ENCODE results near the gene CTIF.

The CTIF gene

DNA sequence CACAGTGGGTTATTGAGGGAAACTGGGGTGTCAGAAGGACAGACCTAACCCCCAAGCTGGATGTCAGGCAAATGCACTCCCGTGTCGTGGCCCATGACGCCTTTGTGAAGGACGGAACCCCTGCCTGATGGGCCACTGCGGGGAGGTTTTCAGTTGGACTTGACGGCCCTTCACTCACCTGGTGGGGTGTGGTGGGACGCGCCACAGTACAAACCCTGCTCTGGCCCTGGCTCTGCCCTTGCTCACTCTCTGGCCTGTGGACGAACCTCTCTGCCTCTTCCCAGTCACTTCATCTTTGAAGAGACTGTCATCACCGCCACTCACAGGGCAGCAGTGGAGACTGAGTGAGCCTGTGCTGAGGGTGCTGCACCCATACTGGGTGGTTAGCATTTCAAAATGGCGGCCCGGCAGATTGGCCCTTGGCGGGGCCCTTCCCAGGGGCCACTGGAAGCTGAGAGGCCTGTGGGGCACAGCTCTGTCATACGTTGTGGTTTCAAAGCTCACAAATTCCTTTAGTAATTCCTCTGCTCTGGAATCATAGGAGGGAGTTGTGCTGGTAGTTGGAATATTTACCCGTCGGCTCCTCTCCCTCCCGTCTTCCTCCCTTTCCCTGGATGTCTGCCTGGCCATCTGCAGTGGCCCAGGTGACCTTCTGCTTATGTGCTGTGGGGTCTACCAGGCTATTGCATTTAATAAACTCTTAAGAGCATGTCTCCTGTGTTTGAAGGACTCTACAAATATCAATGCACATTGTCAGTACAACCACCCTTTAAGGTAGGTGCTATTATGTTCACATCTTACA lies 200.6 kb downstream of the CTIF start:
- TF ChIP-seq POLR2AphosphoS5 (IDR thresholded peaks at IDR 0.05; ENCODE audit: low read depth, low read length) (no peak), POU2F2 (IDR thresholded peaks at IDR 0.05; ENCODE audit: low read depth, low read length) (no peak), SPI1 (IDR thresholded peaks at IDR 0.05; ENCODE audit: low read depth, low read length) (no peak), PAX5 (IDR thresholded peaks at IDR 0.05; ENCODE audit: insufficient read depth, low read length, severe bottlenecking) (no peak), TAF1 (IDR thresholded peaks at IDR 0.05; ENCODE audit: low read depth, low read length) (no peak), POLR2A (IDR thresholded peaks at IDR 0.05; ENCODE audit: low read depth, low read length) (no peak)
- DNase-seq (ENCODE audit: insufficient read length, low spot score) (no peak), FAIRE-seq (no peak)

DNA sequence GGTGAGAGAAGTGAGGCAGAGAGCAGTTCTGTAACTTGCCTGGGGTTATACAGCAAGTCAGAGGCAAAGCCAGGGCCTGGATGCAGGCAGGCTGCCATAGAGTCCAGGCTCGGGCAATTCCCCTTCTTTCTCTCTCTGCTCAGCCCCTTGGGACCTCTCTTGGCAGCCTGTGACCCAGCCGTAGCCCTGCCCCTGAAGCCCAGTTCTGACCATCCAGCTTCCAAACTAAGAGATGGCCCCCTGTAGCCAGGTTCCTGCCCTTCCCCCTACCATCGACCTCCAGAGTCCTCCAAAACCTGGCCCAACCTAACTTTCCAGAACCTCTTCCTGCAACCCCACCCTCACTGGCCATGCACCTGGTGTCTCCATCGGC lies 201.2 kb downstream of the CTIF start:
- no peak for DNase-seq (ENCODE audit: insufficient read length, low spot score)
- FAIRE-seq: no peak
- TF ChIP-seq PAX5 (IDR thresholded peaks at IDR 0.05; ENCODE audit: insufficient read depth, low read length, severe bottlenecking) (no peak), POLR2A (IDR thresholded peaks at IDR 0.05; ENCODE audit: low read depth, low read length) (no peak), SPI1 (IDR thresholded peaks at IDR 0.05; ENCODE audit: low read depth, low read length) (no peak), POU2F2 (IDR thresholded peaks at IDR 0.05; ENCODE audit: low read depth, low read length) (no peak), TAF1 (IDR thresholded peaks at IDR 0.05; ENCODE audit: low read depth, low read length) (no peak), POLR2AphosphoS5 (IDR thresholded peaks at IDR 0.05; ENCODE audit: low read depth, low read length) (no peak)

DNA sequence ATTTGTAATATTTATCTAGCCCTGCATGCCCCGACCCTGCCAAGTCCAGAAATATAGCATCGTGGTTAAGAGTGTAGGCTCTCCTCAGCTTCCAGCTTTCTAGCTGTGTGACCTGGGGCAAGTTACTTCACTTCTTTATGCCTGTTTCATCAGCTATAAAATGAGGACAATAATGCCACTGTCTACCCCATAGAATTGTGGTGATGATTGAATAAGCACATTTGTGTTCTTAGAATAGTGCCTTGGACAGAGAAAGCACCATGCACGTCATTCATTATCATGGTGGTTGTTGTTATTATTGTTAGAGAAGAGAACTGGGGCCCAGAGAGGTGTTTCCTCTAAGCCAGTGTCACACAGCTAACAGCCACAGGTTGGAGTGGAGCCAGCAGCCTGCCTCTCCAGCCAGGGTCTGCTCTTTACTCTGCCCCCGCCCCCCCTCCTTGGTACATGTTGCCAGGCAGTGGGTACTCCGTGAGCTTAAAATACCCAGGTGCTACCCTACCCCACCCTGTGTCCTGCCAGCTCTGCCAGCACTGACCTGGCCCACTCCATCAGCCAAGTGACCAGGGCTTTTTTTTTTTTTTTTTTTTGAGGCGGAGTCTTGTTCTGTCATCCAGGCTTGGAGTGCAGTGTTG lies 202.1 kb downstream of the CTIF start:
- FAIRE-seq: no peak
- no peak for DNase-seq (ENCODE audit: insufficient read length, low spot score)
- TF ChIP-seq PAX5 (IDR thresholded peaks at IDR 0.05; ENCODE audit: insufficient read depth, low read length, severe bottlenecking) (no peak), POLR2AphosphoS5 (IDR thresholded peaks at IDR 0.05; ENCODE audit: low read depth, low read length) (no peak), POLR2A (IDR thresholded peaks at IDR 0.05; ENCODE audit: low read depth, low read length) (no peak), POU2F2 (IDR thresholded peaks at IDR 0.05; ENCODE audit: low read depth, low read length) (no peak), TAF1 (IDR thresholded peaks at IDR 0.05; ENCODE audit: low read depth, low read length) (no peak), SPI1 (IDR thresholded peaks at IDR 0.05; ENCODE audit: low read depth, low read length) (no peak)

GRCh38 chr18:48741866-48742265 lies 203.0 kb downstream of the CTIF start:
- no peak for FAIRE-seq
- no peak for DNase-seq (ENCODE audit: insufficient read length, low spot score)
- TF ChIP-seq PAX5 (IDR thresholded peaks at IDR 0.05; ENCODE audit: insufficient read depth, low read length, severe bottlenecking) (no peak), POLR2A (IDR thresholded peaks at IDR 0.05; ENCODE audit: low read depth, low read length) (no peak), POLR2AphosphoS5 (IDR thresholded peaks at IDR 0.05; ENCODE audit: low read depth, low read length) (no peak), SPI1 (IDR thresholded peaks at IDR 0.05; ENCODE audit: low read depth, low read length) (no peak), POU2F2 (IDR thresholded peaks at IDR 0.05; ENCODE audit: low read depth, low read length) (no peak), TAF1 (IDR thresholded peaks at IDR 0.05; ENCODE audit: low read depth, low read length) (no peak)

GRCh38 chr18:48742304-48742703 lies 203.5 kb downstream of the CTIF start:
- DNase-seq (ENCODE audit: insufficient read length, low spot score) (no peak), FAIRE-seq (no peak)
- TF ChIP-seq POLR2AphosphoS5 (IDR thresholded peaks at IDR 0.05; ENCODE audit: low read depth, low read length) (no peak), PAX5 (IDR thresholded peaks at IDR 0.05; ENCODE audit: insufficient read depth, low read length, severe bottlenecking) (no peak), TAF1 (IDR thresholded peaks at IDR 0.05; ENCODE audit: low read depth, low read length) (no peak), SPI1 (IDR thresholded peaks at IDR 0.05; ENCODE audit: low read depth, low read length) (no peak), POLR2A (IDR thresholded peaks at IDR 0.05; ENCODE audit: low read depth, low read length) (no peak), POU2F2 (IDR thresholded peaks at IDR 0.05; ENCODE audit: low read depth, low read length) (no peak)

DNA sequence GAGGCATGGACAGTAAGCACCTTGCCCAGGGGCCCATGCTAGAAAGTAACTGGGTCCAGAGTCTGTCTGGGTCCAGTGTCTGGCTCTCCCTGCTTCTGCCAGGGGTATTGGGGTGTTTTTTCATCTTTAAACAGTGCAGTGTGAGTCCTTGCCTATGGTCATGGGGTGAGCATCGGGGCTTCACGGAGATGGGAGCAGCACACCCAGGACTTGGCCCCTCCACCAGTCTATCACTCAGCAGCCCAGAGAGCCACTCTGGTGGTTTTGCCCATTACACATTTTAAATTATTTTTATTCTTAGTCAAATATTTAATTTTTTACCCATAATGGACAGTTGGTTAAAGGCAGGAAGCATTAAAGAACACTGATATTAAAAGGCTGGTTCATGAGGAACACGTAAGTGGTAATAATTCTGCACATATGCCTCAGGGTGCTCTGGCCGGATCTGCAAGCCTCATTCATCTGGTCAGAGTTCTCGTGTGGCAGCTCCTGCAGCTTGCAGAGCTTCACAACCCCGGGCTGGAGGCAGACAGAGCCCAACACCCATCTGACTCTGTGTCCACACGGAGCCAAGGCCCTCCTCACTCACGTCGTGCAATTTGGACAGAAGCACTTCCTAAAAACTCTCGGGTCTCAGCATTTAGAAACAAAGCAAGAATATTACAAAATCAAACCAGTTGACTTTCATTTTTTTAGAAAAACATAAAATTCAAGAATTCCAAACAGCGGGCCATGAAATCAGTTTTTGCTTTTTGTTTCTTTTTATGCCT lies 204.1 kb downstream of the CTIF start:
- FAIRE-seq (no peak), DNase-seq (ENCODE audit: insufficient read length, low spot score) (no peak)
- TF ChIP-seq POU2F2 (IDR thresholded peaks at IDR 0.05; ENCODE audit: low read depth, low read length) (no peak), PAX5 (IDR thresholded peaks at IDR 0.05; ENCODE audit: insufficient read depth, low read length, severe bottlenecking) (no peak), POLR2AphosphoS5 (IDR thresholded peaks at IDR 0.05; ENCODE audit: low read depth, low read length) (no peak), TAF1 (IDR thresholded peaks at IDR 0.05; ENCODE audit: low read depth, low read length) (no peak), POLR2A (IDR thresholded peaks at IDR 0.05; ENCODE audit: low read depth, low read length) (no peak), SPI1 (IDR thresholded peaks at IDR 0.05; ENCODE audit: low read depth, low read length) (no peak)

DNA sequence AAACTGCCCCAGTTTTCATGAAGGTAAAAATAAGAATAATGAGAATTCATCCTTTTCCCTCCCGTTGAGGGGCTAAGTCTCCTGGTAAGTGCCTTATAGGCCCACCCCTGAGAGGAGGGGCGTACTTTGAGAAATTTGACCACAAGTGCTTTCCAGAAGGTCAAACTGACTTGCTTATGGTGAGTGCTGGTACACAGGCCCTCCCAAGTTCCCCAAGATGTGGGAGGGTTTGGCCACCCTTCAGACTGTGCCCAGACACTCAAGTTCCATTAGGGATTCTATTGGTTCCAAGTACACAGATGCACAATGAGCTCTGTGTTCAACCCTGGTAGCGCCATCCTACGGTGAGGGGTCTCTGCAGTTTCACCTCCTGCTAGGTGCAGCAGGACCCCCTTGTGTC lies 205.1 kb downstream of the CTIF start:
- no peak for DNase-seq (ENCODE audit: insufficient read length, low spot score)
- no peak for TF ChIP-seq POU2F2 (IDR thresholded peaks at IDR 0.05; ENCODE audit: low read depth, low read length)
- TF ChIP-seq SPI1 (IDR thresholded peaks at IDR 0.05; ENCODE audit: low read depth, low read length): no peak
- no peak for TF ChIP-seq POLR2A (IDR thresholded peaks at IDR 0.05; ENCODE audit: low read depth, low read length)
- no peak for TF ChIP-seq PAX5 (IDR thresholded peaks at IDR 0.05; ENCODE audit: insufficient read depth, low read length, severe bottlenecking)
- no peak for TF ChIP-seq TAF1 (IDR thresholded peaks at IDR 0.05; ENCODE audit: low read depth, low read length)
- no peak for TF ChIP-seq POLR2AphosphoS5 (IDR thresholded peaks at IDR 0.05; ENCODE audit: low read depth, low read length)
- FAIRE-seq: no peak

GRCh38 chr18:48745293-48745692 lies 206.5 kb downstream of the CTIF start:
- FAIRE-seq: no peak
- TF ChIP-seq POLR2AphosphoS5 (IDR thresholded peaks at IDR 0.05; ENCODE audit: low read depth, low read length): no peak
- TF ChIP-seq SPI1 (IDR thresholded peaks at IDR 0.05; ENCODE audit: low read depth, low read length): no peak
- no peak for TF ChIP-seq TAF1 (IDR thresholded peaks at IDR 0.05; ENCODE audit: low read depth, low read length)
- TF ChIP-seq PAX5 (IDR thresholded peaks at IDR 0.05; ENCODE audit: insufficient read depth, low read length, severe bottlenecking): no peak
- TF ChIP-seq POU2F2 (IDR thresholded peaks at IDR 0.05; ENCODE audit: low read depth, low read length): no peak
- no peak for TF ChIP-seq POLR2A (IDR thresholded peaks at IDR 0.05; ENCODE audit: low read depth, low read length)

DNA sequence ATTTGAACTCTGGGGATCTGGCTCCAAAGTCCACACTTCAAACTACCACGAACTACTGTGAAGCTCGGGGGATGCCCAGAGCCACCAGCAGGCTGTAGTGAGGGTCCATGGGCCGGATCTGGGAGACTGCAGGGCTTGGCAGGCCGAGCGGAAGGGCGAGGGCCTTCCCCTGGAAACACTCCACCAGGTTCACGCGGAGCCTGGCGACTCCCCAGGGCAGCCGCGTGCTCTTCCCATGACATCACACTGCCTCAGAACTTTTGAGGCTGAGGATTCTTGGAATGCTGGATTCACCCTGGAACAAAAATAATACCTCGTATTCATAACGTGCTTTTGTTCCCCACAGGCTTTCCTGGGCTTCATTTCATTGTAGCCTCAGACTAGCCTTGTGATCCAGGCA lies 210.9 kb downstream of the CTIF start:
- DNase-seq (ENCODE audit: insufficient read length, low spot score) (no peak), FAIRE-seq (no peak)
- no peak for TF ChIP-seq POLR2AphosphoS5 (IDR thresholded peaks at IDR 0.05; ENCODE audit: low read depth, low read length)
- TF ChIP-seq TAF1 (IDR thresholded peaks at IDR 0.05; ENCODE audit: low read depth, low read length): no peak
- TF ChIP-seq SPI1 (IDR thresholded peaks at IDR 0.05; ENCODE audit: low read depth, low read length): no peak
- TF ChIP-seq POLR2A (IDR thresholded peaks at IDR 0.05; ENCODE audit: low read depth, low read length): no peak
- no peak for TF ChIP-seq PAX5 (IDR thresholded peaks at IDR 0.05; ENCODE audit: insufficient read depth, low read length, severe bottlenecking)
- TF ChIP-seq POU2F2 (IDR thresholded peaks at IDR 0.05; ENCODE audit: low read depth, low read length): no peak

More at GRCh38 chr18:48745293-48745692, 206.5 kb downstream of the CTIF start:
- no peak for DNase-seq (ENCODE audit: insufficient read length, low spot score)

Measured in GM12891 (cell line).